Lung (tissue), 12 donors: ENCODE measurements around the gene RXFP4. TPM values are rescaled to one million over a fixed set of nuclear protein-coding genes. Genes with fewer than 3 reads are reported as not detected.

ENCODE experiments used
- ATAC-seq: fragments of 200-7000 bp; cut with Tn5 transposase; one replicate; pipeline ENCODE4 v1.9.1; 2020; ENCODE audit warnings: moderate number of reproducible peaks; ENCODE audit not compliant: insufficient read depth, low FRiP score
- DNase-seq, 3 donors: peaks; one replicate each; pipeline ENCODE4 v3.0.0-alpha.2; 2013 to 2017
- H3K27ac ChIP-seq, 2 donors: one replicate each; pipeline ENCODE4 v1.5.1; 2013; ENCODE audit warnings: mild to moderate bottlenecking in 2 of 2, moderate library complexity in 2 of 2, control low read depth in 1 of 2, inconsistent platforms in 1 of 2, low read depth in 1 of 2, low read length in 1 of 2
- H3K27me3 ChIP-seq, 3 donors: one replicate each; pipeline ENCODE4 v1.5.1; 2013; ENCODE audit warnings: low read length in 2 of 3; ENCODE audit not compliant: control insufficient read depth in 3 of 3, insufficient read depth in 3 of 3
- H3K36me3 ChIP-seq, 4 donors: one replicate each; pipeline ENCODE4 v1.5.1; 2013; ENCODE audit warnings: low read length in 4 of 4, mild to moderate bottlenecking in 1 of 4, moderate library complexity in 1 of 4; ENCODE audit not compliant: control insufficient read depth in 4 of 4, insufficient read depth in 4 of 4
- H3K4me1 ChIP-seq, 5 donors: one replicate each; pipeline ENCODE4 v1.5.1; 2013; ENCODE audit warnings: low read length in 5 of 5, mild to moderate bottlenecking in 2 of 5, moderate library complexity in 1 of 5; ENCODE audit not compliant: control insufficient read depth in 5 of 5, insufficient read depth in 5 of 5
- H3K4me3 ChIP-seq: one replicate; pipeline ENCODE4 v1.5.1; 2013; ENCODE audit warnings: mild to moderate bottlenecking, control low read depth, moderate library complexity
- H3K9ac ChIP-seq, 2 donors: one replicate each; pipeline ENCODE4 v1.5.1; 2013; ENCODE audit warnings: low read length in 2 of 2, control low read depth in 1 of 2; ENCODE audit not compliant: insufficient read depth in 1 of 2
- H3K9me3 ChIP-seq, 4 donors: one replicate each; pipeline ENCODE4 v1.5.1; 2013; ENCODE audit warnings: low read length in 3 of 4, mild to moderate bottlenecking in 1 of 4, moderate library complexity in 1 of 4; ENCODE audit not compliant: control insufficient read depth in 4 of 4, insufficient read depth in 3 of 4
- WGBS, 2 donors: extraction: QIAGEN DNeasy Blood & Tissue Kit; methylation state at CpG; one replicate each; pipeline ENCODE4 v1.1.7; 2013; 5-methylcytosine and 5-hydroxymethylcytosine counted together
- polyA plus RNA-seq, 2 donors: library from polyadenylated mRNA; stranded (reverse); fragments of 200-250 nt; gene quantifications; one replicate each; pipeline ENCODE4 v1.2.1, GENCODE V29; 2013
- total RNA-seq, 2 donors: library from RNA; depleted of rRNA in 1 of 2; stranded (reverse); fragments of >200 nt in 1 of 2; gene quantifications; one replicate each; pipeline ENCODE4 v1.2.1, GENCODE V29; 2014 to 2021
- TF ChIP-seq, protein P1 (sequence below): IDR thresholded peaks from 2 replicates; pipeline ENCODE4 v1.5.1; 2012; ENCODE audit warnings: mild to moderate bottlenecking; ENCODE audit errors: control extremely low read depth, extremely low read depth
- donor health status: control.
- donor health status: control.
- donor health status: Bipolar disorder and iron deficiency.
- donor health status: healthy.
- donor health status: DM: yes; HTN: yes; CAD: no.

The RXFP4 gene
- total and polyA plus RNA-seq, 4 donors = 0.05 to 0.20 TPM; not detected in 2

DNA sequence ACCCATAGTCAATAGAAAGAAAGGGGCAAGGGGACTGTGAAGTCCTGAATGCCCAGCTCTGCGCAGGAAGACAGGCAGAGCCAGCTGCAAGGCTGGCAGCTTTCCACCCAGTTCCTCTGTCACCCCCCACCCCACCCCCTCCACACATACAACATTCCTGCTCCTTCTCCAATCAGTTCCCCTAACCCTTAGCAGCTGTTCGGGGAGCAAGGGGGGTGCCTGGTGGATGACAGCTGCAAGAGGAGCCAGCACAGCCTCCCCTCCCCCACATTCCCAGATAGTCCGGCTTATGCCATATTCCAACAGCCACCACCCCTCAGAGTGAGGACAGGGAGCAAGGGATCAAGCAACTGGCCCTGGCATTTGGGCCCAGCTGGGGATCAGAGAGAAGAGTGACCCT is 27.2 kb downstream of the RXFP4 start:
- Histone ChIP-seq H3K4me3 (no peak overlapping the region), H3K36me3 (peaks cover 2 to 48% (median 22%) of the 10 kb centered on the region in 4 donors), H3K9ac (peak overlapping the region in 1 of 2 donors; percentile 17), H3K27ac (peak overlapping the region; percentile 46 to 82), H3K27me3 (no peaks in the 10 kb centered on the region), H3K4me1 (peaks cover 17 to 60% (median 35%) of the 10 kb centered on the region in 5 donors), H3K9me3 (no peaks in the 10 kb centered on the region)
- 30 to 42% methylated on average over 3 of the region's 3 CpGs for WGBS, 2 donors
- TF ChIP-seq, protein P1, sequence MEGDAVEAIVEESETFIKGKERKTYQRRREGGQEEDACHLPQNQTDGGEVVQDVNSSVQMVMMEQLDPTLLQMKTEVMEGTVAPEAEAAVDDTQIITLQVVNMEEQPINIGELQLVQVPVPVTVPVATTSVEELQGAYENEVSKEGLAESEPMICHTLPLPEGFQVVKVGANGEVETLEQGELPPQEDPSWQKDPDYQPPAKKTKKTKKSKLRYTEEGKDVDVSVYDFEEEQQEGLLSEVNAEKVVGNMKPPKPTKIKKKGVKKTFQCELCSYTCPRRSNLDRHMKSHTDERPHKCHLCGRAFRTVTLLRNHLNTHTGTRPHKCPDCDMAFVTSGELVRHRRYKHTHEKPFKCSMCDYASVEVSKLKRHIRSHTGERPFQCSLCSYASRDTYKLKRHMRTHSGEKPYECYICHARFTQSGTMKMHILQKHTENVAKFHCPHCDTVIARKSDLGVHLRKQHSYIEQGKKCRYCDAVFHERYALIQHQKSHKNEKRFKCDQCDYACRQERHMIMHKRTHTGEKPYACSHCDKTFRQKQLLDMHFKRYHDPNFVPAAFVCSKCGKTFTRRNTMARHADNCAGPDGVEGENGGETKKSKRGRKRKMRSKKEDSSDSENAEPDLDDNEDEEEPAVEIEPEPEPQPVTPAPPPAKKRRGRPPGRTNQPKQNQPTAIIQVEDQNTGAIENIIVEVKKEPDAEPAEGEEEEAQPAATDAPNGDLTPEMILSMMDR = no peak
- DNase-seq (peak; percentile 92 to 94 (median 93)), ATAC-seq (no peak)

DNA sequence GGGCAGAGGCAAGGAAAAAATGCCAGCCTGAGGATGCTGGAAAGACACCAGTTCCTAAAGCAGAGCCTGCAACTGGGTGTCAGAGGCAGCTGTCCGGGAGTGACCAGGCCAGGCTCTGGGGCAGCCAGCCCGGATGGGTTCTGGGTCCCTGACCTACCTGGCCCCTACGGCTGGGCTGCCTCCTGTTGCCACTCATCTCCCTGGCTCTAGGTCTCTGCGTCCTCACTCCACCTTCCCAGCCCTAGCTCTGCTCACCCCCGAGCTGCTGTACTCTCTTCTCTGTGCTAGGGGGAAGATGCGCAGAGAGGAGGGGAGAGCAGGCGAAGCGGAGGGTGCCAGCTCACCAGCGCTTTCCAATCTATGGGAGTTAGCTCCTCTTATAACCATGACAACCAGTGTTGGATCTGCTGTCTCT is 27.9 kb downstream of the RXFP4 start:
- TF ChIP-seq, protein P1 = no peak
- DNase-seq (no peak), ATAC-seq (no peak)
- Histone ChIP-seq H3K4me1 (peaks cover 19 to 67% (median 38%) of the 10 kb centered on the region in 5 donors), H3K4me3 (no peak overlapping the region), H3K9ac (peak overlapping the region in 1 of 2 donors; percentile 0), H3K27ac (peak overlapping the region; percentile 17 to 65), H3K27me3 (no peaks in the 10 kb centered on the region), H3K9me3 (no peaks in the 10 kb centered on the region), H3K36me3 (peaks cover 2 to 48% (median 19%) of the 10 kb centered on the region in 4 donors)
- 69 to 75% methylated on average over 9 of the region's 9 CpGs for WGBS, 2 donors

DNA sequence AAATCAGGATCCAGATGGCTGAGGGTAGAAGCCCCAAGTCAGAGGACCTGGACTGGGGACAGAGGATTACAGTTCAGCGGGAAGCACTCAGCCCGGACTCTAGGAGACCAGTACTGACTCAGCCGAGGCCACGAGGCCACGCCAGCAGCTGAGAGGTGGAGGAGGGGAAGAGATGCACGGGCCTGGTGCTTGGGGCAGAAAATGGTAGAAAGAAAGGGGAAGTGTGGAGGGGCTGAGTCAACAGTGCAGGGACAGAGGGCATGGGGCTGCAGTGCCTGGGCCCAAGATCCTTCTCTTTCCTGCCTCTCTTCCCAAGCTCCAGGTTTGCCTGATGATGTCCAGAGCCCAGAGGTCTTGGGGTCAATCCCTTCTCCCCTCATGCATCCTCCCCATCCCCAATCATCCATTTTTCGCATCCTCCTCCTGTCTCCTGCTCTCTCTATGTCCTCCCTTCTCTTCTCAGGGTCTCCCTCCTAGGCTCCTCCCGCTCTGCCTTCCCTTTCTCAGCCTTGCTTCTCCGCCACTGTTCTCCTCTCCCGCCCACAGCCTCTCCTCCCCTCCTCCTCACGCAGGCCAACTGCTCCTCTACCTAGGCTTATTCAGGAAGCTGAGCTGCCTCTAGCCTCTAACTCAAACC is 29.2 kb downstream of the RXFP4 start:
- peaks cover 29 to 80% (median 49%) of the 10 kb centered on the region in 5 donors for H3K4me1 ChIP-seq
- WGBS, 2 donors = 12 to 21% methylated on average over 11 of the region's 11 CpGs
- TF ChIP-seq, protein P1 = no peak
- H3K36me3 ChIP-seq = peaks cover 0 to 37% (median 11%) of the 10 kb centered on the region in 4 donors
- no peak for DNase-seq
- no peaks in the 10 kb centered on the region for H3K27me3 ChIP-seq
- peak; percentile 28 for ATAC-seq
- H3K4me3 ChIP-seq = no peak overlapping the region
- H3K9ac ChIP-seq = peak overlapping the region in 1 of 2 donors; percentile 61
- H3K9me3 ChIP-seq = no peaks in the 10 kb centered on the region
- peak overlapping the region; percentile 39 to 65 for H3K27ac ChIP-seq
